Testis (tissue), 2 donors: Measurements from ENCODE around the gene CBY1.

Source experiments
- POLR2A ChIP-seq: fragments of 450-650 bp; IDR thresholded peaks from one replicate; pipeline ENCODE4 v1.6.1; 2017; ENCODE audit warnings: antibody characterized with exemption, mild to moderate bottlenecking, moderate library complexity
- TF ChIP-seq, protein P1 (sequence below), 3 experiments: fragments of 450-650 bp in 2 of 3; fragments of 200-600 bp in 1 of 3; sonication (generic) in 1 of 3; IDR thresholded peaks; one replicate each; pipeline ENCODE4 v1.5.1; 2016 to 2019; ENCODE audit warnings: antibody characterized with exemption in 3 of 3, mild to moderate bottlenecking in 2 of 3, moderate library complexity in 1 of 3

DNA sequence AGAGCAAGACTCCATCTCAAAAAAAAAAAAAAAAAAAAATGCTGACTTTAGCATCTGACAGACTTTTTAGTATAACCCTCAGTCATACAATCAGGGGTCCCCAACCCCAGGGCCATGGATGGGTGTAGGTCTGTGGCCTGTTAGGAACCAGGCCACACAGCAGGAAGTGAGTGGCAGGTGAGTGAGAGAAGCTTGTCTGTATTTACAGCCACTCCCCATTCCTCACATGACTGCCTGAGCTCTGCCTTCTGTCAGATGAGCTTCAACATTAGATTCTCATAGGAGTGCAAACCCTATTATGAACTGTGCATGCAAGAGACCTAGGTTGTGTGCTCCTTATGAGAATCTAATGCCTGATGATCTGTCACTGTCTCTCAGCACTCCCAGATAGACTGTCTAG, 3.6 kb upstream of the CBY1 start:
- TF ChIP-seq, protein P1, sequence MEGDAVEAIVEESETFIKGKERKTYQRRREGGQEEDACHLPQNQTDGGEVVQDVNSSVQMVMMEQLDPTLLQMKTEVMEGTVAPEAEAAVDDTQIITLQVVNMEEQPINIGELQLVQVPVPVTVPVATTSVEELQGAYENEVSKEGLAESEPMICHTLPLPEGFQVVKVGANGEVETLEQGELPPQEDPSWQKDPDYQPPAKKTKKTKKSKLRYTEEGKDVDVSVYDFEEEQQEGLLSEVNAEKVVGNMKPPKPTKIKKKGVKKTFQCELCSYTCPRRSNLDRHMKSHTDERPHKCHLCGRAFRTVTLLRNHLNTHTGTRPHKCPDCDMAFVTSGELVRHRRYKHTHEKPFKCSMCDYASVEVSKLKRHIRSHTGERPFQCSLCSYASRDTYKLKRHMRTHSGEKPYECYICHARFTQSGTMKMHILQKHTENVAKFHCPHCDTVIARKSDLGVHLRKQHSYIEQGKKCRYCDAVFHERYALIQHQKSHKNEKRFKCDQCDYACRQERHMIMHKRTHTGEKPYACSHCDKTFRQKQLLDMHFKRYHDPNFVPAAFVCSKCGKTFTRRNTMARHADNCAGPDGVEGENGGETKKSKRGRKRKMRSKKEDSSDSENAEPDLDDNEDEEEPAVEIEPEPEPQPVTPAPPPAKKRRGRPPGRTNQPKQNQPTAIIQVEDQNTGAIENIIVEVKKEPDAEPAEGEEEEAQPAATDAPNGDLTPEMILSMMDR (IDR thresholded peaks at IDR 0.05) = no peak
- no peak for TF ChIP-seq POLR2A
